Caki2 (cell line): ENCODE results near the gene AKIP1. TPM values are rescaled to one million over a fixed set of nuclear protein-coding genes. Genes with fewer than 3 reads are reported as not detected.
"Not testable (repeated sequence)": the region's sequence is repeated elsewhere in the genome, so short reads cannot be mapped to it uniquely, and the experiment has no call there.

Source experiments
- DNase-seq: peaks from one replicate; pipeline ENCODE4 v3.0.0-alpha.2; 2015; ENCODE audit warnings: low read depth
- in situ Hi-C: cut with HindIII; loops from 2 replicates; pipeline ENCODE4 v1.10.0; 2016; ENCODE audit warnings: low sequenced_read_pairs, low pct_unique_long_range_greater_than_20kb, mixed read lengths
- total RNA-seq: library from RNA; depleted of rRNA; stranded (reverse); fragments of >200 nt; shearing (Covaris generic); gene quantifications from 2 replicates; pipeline ENCODE4 v1.2.3, GENCODE V29; 2014; ENCODE audit warnings: low replicate concordance; rRNA removed

Gene AKIP1, protein sequence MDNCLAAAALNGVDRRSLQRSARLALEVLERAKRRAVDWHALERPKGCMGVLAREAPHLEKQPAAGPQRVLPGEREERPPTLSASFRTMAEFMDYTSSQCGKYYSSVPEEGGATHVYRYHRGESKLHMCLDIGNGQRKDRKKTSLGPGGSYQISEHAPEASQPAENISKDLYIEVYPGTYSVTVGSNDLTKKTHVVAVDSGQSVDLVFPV
- total RNA-seq, result 55.4 and 69.0 TPM in 2 replicates

DNA sequence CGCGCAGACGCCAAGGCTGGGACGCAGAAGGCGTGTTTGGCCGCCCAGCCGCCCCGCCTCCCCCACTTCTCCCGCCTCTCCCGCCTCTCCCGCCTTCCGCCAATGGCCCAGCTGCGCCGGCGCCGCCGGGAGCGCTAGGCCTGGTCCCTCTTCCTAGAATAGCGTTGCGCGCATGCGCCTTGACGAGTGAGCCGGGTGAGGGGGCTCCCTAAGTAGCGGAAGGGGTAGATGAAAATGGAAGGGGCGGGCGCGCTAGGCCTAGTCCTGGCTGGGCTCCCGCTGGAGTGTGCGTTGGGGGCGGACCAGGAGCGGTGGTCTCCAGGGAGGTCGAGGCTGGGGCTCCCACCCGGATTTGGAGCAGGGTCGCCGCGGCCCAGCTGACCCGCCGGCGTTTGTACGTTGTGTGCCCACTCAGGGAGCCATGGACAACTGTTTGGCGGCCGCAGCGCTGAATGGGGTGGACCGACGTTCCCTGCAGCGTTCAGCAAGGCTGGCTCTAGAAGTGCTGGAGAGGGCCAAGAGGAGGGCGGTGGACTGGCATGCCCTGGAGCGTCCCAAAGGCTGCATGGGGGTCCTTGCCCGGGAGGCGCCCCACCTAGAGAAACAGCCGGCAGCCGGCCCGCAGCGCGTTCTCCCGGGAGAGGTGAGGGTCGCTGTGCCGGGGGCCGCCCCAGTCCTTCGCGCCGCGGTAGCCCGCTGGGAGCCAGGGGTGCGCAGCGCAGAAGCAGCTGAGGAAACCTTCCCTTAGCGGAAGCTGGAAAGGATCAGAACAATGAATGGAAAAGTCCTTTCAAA, at the start of gene AKIP1:
TSS of gene AKIP1 (plus strand) at position 161 of the 795 bp plus-strand sequence. CDS start at position 422, 261 bp downstream.
- in situ Hi-C loops, result no loop called here
- peak; percentile 90 for DNase-seq

DNA sequence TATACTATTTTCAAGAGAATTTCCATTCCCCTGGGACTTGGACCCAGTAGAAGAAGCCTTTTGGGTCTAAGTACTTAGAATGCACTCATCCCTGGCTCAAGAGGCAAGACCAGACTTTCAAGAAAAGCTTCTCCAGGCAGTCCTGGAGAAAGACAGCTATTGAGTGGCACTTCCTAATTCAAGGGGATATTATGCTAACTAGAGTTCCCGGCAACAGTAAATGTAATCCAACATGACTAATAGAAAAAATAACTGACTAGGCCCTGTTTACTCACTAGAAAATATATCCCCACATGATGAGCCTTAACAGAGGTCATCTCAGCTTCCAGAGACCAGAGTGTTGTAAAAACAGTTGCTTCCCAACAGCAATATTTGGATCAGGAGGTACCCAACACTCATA, 47.2 kb upstream of the AKIP1 start:
- in situ Hi-C loops, result no loop called here
- peak; percentile 41 for DNase-seq

DNA sequence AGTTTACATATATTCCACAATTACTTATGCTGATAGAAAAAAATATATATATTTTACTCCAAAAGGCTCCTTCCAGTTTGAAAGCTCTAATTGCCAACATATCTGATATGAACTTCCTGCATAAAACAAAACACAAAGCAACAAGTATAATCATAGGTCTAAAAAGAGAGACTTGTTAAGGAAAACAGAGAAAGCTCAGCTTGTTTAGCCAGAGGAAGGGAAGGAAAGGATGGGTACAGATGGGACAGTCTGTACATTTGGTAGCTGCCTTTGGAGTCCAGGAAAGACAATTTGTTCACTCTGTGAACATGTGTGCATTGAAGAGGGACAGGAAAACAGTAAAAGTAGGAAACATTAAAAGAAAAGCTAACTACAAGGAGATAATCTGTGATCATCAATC, 45.7 kb upstream of the AKIP1 start:
- DNase-seq, result no peak
- in situ Hi-C loops, result no loop called here

DNA sequence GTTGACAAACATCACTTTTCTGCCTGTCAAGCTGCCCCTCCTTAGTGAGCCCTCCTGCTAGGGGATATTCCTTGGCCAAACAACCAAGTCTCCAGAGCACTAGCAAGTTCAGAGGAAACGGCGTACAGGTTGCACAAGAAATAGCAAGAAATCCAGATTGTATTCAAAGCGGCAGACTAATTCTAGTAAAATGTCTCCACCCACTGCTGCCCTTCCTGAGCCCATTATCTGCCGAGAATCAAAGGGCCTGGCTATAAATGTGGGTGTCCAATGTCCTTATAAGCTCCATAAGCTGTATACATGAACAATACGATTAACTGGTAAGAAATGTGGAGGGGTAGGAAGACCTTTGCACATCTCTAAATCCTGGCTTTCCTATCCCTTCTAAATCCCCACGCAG, 44.0 kb upstream of the AKIP1 start:
- DNase-seq, result no peak

DNA sequence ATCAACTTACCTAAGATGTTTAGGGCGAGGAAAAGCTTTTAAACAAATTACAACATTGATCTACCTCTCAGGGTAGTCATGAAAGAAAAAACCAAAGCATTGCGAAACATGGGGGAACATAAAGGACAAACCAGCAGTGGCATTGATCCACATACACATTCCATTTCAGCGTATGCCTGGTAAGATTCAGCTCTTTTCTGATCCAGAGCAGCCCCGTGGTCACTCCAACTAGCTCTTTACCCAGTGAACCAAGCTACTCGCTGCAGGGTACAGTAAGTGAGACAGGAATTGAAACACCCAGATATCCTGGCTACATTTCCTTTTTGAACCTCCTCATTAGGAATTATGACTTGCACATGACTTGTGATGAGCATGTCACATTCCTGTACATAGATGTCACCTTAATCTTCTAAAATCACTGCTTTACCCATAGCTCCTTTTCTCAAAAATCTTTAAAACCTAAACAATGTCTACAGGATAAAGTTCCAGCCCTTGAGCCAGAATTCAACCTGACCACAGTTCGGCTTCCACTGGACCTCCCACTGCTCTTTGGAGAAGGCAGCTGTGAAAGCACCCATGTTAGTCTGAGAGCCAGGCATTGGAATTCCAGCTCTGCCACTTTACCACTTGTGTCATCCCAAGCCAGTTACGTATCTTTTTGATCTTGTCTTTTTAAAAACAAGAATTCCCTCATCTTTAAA, 42.9 kb upstream of the AKIP1 start:
- no peak for DNase-seq
- in situ Hi-C loops, result no loop called here

More for the DNA sequence above, 44.0 kb upstream of the AKIP1 start:
- in situ Hi-C loops, result no loop called here

DNA sequence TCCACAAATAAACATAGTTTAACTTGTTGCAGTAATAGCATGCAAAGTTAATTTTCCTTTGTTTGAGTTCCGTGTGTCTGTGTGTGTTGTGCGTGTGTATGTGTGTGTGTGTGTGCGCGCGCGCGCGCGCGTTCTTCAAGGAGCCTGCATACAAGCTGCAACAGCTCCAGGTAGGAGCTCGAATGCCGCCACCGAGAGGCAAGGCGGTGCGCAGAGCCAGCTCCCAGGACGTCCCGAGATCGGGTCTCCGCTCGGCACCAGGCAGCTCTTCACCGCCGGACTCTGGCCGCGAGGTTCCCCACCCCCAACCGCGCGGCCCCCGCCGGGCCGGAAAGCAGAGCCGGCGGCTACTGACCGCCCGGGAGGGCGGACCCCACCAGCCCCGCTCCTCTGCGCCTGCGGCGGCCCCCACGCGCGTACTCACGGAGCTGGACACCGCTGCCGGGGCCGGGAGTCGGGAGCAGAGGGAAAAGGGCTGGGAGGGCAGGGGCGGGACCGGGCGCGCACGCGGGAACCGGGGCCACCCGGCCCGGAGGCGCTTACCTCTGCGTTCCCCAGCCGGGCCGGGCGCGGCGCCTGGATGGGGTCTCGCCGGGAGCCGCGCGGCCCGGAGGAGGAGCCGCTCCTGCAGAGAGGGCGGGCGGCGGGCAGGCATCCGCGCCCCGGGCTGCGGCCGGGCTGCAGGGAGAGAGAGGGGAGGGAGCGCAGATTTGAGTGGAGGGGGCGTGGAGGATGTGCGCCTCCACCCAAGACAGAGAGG, 40.4 kb upstream of the AKIP1 start:
- in situ Hi-C loops, result no loop called here
- DNase-seq, result peak; percentile 64

DNA sequence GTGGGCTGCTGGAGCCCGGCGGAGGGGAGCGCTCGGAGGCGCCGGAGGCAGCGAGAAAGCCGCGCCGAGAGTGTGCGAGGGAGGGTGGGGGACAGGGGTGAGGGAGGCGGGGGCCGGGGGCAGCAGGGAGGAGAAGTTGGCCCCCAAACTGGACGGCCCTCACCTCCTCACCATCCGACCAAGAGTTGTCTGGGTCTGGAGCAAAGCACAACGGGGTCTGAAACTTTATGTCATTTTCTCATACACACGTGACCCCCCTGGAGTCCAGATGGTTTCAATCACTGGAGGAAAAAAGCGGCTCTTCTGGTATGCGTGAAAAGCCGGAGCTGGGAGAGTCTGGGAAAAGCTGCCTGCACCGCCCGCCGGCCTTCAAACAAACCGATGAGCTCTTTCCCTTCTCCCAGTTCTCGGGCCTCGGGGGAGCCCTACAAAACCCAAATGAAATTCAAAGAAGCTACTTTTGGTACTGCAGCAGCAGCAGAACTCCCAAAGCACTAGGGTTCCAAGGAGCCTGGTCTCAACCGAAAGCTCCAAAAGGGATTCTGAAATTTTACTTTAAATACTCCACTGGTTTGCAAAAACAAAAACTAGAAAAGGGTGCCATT, 39.7 kb upstream of the AKIP1 start:
- in situ Hi-C loops, result no loop called here
- DNase-seq, result peak; percentile 61

DNA sequence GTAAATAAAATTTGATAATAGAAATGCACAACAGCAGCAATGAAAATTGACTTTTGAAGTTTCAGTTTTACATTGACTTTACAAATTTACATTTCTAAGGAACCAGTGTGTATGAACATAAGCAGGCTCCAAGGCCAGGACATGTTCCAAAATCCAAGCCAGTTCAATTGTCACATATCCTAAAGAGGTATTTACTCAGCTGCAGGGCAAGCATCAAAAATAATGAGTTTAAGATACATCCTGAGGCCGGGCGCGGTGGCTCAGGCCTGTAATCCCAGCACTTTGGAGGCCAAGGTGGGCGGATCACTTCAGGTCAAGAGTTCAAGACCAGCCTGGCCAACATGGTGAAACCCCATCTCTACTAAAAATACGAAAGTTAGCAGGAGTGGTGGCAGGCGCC, 39.0 kb upstream of the AKIP1 start:
- in situ Hi-C loops, result no loop called here
- no peak for DNase-seq

DNA sequence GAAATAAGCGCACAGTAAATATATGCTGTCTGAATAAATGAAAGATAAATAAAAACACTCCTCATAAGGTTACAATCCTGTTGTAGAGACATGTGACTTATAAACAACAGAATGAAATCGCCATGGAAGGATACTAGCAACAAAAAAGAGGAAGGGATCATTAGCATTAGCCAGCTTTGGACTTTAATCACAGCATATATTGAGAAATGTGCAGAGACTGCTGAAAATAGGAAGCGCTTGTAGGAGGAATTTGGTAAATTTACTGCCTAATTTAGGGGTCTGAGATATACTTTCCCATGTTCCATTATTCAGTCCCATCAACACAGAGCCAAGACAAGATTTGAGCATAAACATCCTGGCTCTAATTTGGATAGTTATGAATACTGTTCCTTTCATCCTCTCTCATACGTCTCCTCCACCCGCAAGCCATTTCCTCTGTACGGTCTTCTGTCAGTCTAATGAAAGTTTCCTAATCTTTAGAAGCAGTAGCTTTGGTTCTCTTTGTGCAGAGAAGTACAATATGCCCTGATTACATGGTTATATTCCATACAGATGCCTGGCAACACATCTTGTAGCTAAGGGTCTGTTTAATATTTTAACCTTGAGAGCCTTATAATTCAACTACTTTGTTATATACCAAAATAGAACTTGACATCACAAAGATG, 37.1 kb upstream of the AKIP1 start:
- in situ Hi-C loops, result no loop called here

DNA sequence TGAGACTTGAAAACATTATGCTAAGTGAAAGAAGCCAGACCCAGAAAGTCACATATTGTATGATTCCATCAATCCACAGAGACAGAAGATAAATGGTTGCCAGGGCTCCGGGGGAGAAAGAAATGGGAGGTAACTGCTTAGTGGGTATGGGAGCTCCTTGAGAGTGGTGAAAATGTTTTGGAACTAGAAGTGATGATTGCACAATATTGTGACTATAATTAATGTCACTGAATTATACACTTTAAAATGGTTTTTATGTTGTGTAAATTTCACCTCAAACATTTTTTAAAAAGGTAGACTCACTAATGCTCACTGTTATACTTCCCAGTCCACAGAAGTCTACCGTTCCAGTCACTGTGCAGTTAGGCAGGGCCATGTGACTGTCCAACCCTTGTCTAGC, 32.2 kb upstream of the AKIP1 start:
- DNase-seq, result no peak
- in situ Hi-C loops, result no loop called here

More for the DNA sequence above, 37.1 kb upstream of the AKIP1 start:
- DNase-seq, result no peak

DNA sequence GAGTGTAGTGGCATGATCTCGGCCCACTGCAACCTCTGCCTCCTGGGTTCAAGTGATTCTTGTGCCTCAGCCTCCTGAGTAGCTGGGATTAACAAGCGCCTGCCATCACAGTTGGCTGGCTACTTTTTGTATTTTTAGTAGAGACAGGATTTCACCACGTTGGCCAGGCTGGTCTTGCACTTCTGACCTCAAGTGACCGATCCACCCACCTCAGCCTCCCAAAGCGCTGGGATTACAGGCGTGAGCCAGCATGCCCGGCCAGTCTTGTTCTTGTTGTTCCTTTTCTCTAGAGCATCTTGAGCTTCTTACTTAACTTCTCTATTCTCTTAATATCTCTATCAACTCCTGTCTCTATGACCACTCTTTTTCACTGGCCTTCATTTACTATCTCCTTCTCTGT, 29.4 kb upstream of the AKIP1 start:
- DNase-seq, in situ Hi-C loops: not testable (repeated sequence)

DNA sequence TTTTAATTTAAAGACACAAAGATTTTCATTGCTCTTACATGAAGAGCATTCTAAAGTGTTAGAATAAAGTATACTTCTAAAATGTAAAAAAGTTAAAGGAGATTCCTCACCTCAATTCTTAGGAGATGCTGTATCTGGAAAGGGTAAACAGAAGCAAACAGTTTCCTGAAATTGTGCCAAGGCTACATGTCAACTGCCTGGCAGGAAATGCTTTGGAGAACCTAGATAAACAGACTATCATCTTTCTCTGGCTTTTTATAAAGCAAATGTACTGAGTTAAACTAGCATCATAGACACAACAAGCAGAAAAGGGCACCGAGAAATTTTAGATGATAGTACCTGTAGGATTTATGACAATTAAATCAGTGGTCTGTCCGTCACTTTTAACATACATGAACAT, 24.7 kb upstream of the AKIP1 start:
- in situ Hi-C loops, result no loop called here
- DNase-seq, result no peak

DNA sequence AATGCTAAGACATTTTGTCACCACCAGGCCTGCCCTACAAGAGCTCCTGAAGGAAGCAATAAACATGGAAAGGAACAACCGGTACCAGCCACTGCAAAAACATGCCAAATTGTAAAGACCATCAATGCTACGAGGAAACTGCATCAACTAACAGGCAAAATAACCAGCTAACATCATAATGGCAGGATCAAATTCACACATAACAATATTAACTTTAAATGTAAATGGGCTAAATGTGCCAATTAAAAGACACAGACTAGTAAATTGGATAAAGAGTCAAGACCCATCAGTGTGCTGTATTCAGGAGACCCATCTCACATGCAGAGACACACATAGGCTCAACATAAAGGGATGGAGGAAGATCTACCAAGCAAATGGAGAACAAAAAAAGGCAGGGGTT, 19.8 kb upstream of the AKIP1 start:
- DNase-seq, in situ Hi-C loops: not testable (repeated sequence)

DNA sequence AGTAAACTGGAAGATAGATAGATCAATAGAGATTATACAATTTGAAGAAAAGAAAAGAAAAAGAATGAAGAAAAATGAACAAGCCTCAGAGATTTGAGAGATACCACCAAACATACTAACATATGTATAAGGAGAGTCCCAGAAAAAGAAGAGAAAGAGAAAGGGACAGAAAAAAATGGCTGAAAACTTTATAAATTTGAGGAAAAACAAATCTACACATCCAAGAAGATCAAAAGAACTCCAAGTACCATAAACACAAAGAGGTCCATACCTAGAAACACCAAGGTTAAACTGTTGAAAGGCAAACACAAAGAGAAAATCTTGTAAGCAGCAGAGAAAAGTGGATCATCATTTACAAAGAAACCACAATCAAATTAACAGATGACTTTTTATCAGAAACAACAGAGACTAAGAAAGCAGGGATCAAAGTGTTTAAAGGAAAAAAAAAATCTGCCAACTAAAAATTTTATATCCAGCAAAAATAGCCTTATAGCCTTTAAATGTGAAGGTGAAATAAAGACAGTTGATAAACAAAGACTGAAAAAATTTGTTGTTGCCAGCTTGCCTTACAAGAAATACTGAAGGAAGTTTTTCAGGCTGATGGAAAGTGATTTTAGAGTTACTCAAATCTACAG, 11.8 kb upstream of the AKIP1 start:
- in situ Hi-C loops, result no loop called here
- DNase-seq, result no peak

DNA sequence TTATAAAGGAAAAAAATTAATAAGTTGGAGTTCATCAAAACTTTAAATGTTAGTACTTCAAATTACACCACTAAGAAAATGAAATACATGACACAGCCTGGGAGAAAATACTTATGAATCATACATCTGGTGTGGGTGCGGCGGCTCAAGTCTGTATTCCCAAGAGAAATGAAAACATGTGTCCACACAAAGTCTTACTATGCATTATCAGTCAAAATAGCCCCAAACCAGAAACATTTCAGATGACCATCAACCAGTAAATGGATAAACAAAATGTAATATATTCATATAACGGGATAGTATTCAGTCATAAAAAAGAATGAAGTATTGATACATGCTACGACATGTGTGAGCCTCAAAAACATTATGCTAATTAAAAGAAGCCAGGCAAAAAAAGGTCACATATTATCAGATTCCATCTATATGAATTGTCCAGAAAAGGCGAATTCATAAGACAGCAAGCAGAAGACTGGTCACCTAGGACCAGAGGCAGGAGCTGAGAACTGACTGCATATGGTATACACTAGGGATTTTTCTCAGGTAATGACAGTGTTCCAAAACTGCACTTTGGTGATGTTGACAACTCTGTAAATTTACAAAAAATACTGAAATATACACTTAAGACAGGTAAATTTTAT, 5.3 kb upstream of the AKIP1 start:
- in situ Hi-C loops, result no loop called here
- no peak for DNase-seq

DNA sequence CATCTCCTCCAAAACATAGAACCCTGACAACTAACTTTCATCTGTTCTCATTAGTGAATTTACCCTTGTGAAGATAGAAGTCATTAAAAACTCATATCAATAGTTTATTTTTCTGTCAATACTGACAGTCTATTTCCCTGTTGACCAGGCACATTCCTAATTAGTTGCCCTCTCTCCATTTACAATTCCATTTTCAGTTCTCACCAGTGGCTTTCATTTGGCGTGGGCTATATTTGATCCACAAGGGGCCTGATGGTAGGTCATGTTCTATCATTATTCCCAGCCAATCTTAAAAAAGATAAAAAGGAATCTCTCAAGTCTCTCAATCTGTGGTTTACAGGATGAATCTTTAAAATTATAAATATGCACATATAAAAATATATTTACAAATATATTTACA, 3.9 kb upstream of the AKIP1 start:
- in situ Hi-C loops, result no loop called here

DNA sequence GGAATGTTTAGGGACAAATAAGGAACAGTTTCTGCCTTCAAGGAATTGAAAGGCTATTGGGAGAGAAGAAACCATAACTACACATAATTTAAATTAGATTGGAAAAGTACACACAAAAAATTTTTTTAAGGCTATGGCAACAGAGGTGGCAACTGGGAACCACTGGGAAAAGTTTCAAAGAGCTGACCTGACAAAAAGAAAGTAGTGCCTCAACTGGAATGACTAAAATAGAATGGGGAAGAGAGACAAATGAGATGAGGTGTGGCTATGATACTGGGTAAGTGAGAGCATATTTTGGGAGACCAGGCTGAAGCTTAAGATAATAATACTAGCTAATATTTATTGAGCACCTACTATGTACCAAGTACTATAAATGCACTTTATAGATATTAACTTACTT, 2.9 kb upstream of the AKIP1 start:
- DNase-seq, result no peak
- in situ Hi-C loops, result no loop called here

More for the DNA sequence above, 3.9 kb upstream of the AKIP1 start:
- no peak for DNase-seq
